WTC11 (cell line): ENCODE results near the gene CELF2. TPM values are rescaled to one million over a fixed set of nuclear protein-coding genes. Genes with fewer than 3 reads are reported as not detected.

Experiments used
- ATAC-seq: fragments of 200-7000 bp; cut with Tn5 transposase; 2 replicates; pipeline ENCODE4 v1.10.0; 2021; ENCODE audit warnings: mild to moderate bottlenecking, moderate library complexity
- CTCF ChIA-PET: fragments of 300-600 bp; sonication (Branson Sonifier 250); formaldehyde crosslinking; loops from one replicate; lab custom pipeline; 2021; ENCODE audit warnings: antibody characterized with exemption; lab: Charles Lee
- POLR2A ChIA-PET: fragments of 350-600 bp; sonication (Branson Sonifier 250); formaldehyde crosslinking; loops from one replicate; lab custom pipeline; 2021; ENCODE audit warnings: antibody characterized with exemption; lab: Charles Lee
- DNase-seq: peaks from one replicate; pipeline ENCODE4 v3.0.0; 2021; ENCODE audit warnings: low spot score
- H3K27ac Mint-ChIP-seq: 2 replicates; pipeline ENCODE4 v1.8.0; 2021; ENCODE audit warnings: mixed read lengths
- H3K27me3 Mint-ChIP-seq: 2 replicates; pipeline ENCODE4 v1.8.0; 2021; ENCODE audit warnings: low read depth, mild to moderate bottlenecking, moderate library complexity, mixed read lengths
- H3K36me3 Mint-ChIP-seq: 2 replicates; pipeline ENCODE4 v1.8.0; 2021; ENCODE audit warnings: mixed read lengths
- H3K4me1 Mint-ChIP-seq: 2 replicates; pipeline ENCODE4 v1.8.0; 2022; ENCODE audit warnings: mixed read lengths
- H3K4me3 Mint-ChIP-seq: 2 replicates; pipeline ENCODE4 v1.8.0; 2021; ENCODE audit warnings: mild to moderate bottlenecking, moderate library complexity, mixed read lengths
- H3K9me3 Mint-ChIP-seq: 2 replicates; pipeline ENCODE4 v1.8.0; 2021; ENCODE audit warnings: mixed read lengths
- GTF2I ChIP-seq: fragments of 250-450 bp; sonication (Bioruptor Pico); conservative IDR thresholded peaks from 2 replicates; pipeline ENCODE4 v1.4.0; 2021; ENCODE audit warnings: mild to moderate bottlenecking
- KAT7 ChIP-seq: sonication (generic); formaldehyde crosslinking; IDR thresholded peaks from 2 replicates; pipeline ENCODE4 v1.8.1; 2023; ENCODE audit warnings: missing genetic modification reagents, mild to moderate bottlenecking, borderline replicate concordance
- RELA ChIP-seq: sonication (generic); formaldehyde crosslinking; IDR thresholded peaks from 2 replicates; pipeline ENCODE4 v1.8.1; 2022; ENCODE audit warnings: missing genetic modification reagents, mild to moderate bottlenecking, borderline replicate concordance
- ZNF138 ChIP-seq: sonication (generic); formaldehyde crosslinking; conservative IDR thresholded peaks from 2 replicates; pipeline ENCODE4 v1.8.1; 2022; ENCODE audit warnings: mild to moderate bottlenecking, moderate library complexity, missing genetic modification reagents
- ZNF671 ChIP-seq: fragments of 250-450 bp; sonication (Bioruptor Pico); IDR thresholded peaks from 2 replicates; pipeline ENCODE4 v1.8.0; 2021; ENCODE audit warnings: mild to moderate bottlenecking
- total RNA-seq: library from RNA; stranded (reverse); gene quantifications from 3 replicates; pipeline ENCODE4 v1.2.3, GENCODE V29; 2021
- TF ChIP-seq, protein P1 (sequence below): sonication (generic); formaldehyde crosslinking; IDR thresholded peaks from 2 replicates; pipeline ENCODE4 v1.8.1; 2023; ENCODE audit warnings: mild to moderate bottlenecking, missing genetic modification reagents
- TF ChIP-seq, protein P2 (sequence below): sonication (generic); formaldehyde crosslinking; conservative IDR thresholded peaks from 2 replicates; pipeline ENCODE4 v1.8.1; 2022; ENCODE audit warnings: mild to moderate bottlenecking, missing genetic modification reagents
- TF ChIP-seq, protein P3 (sequence below): sonication (generic); formaldehyde crosslinking; IDR thresholded peaks from 2 replicates; pipeline ENCODE4 v1.8.1; 2023; ENCODE audit warnings: mild to moderate bottlenecking, missing genetic modification reagents
- TF ChIP-seq, protein P4 (sequence below): fragments of 250-450 bp; sonication (Bioruptor Pico); IDR thresholded peaks from 2 replicates; pipeline ENCODE4 v1.9.0; 2021; ENCODE audit warnings: moderate library complexity, mild to moderate bottlenecking, inconsistent platforms, borderline replicate concordance
- TF ChIP-seq, protein P5 (sequence below): sonication (generic); formaldehyde crosslinking; IDR thresholded peaks from 2 replicates; pipeline ENCODE4 v1.8.0; 2022; ENCODE audit warnings: missing genetic modification reagents
- TF ChIP-seq, protein P6 (sequence below): sonication (generic); formaldehyde crosslinking; conservative IDR thresholded peaks from 2 replicates; pipeline ENCODE4 v1.8.1; 2023; ENCODE audit warnings: mild to moderate bottlenecking, low read depth, missing genetic modification reagents, moderate library complexity

Gene CELF2
- total RNA-seq, 1 experiment from 2014 or later = 24.6 TPM

DNA sequence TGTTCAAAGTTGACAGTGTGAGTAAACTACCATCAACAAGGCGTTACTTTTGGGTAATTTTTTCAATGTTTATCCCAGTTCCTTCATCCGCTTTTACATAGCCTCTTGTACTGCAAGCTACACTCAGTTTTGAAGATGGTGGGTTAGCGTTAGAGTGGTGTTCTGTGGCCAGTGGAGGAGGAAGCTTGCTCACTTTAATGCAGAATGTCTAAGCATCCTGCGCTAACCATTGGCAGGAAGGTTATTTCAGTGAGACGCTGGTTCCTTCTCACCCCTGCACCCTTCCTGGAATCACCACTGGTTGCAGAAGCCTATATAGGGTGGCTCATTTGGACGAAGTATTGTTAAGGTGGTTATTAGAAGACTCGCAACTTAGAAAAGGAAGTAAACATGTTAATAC is 159.1 kb downstream of the CELF2 start:
- CTCF ChIA-PET = no interaction called here
- POLR2A ChIA-PET = no interaction called here

DNA sequence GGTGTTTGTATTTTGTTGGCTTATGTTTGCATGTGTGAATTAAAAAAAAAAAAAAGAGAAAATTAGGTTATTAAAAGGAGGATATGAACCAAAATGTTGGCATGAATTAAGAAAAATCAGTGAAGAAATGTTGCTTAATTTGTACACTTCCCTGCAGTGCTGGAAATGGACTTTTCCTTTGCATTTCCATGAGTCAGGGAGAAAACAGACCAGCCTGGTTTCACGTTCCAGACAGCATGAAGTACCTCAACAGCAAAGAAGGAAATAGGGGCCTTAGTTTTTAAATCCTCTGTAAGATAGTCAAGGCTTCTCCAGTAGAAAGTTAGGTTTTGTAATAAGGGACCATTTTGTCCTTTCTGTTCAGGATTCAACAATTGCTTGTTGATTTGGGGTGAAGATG is 159.7 kb downstream of the CELF2 start:
- peaks cover 13% of the 10 kb centered on the region for H3K4me1 Mint-ChIP-seq
- no peaks in the 10 kb centered on the region for H3K27me3 Mint-ChIP-seq
- no peak for ATAC-seq
- TF ChIP-seq ZNF138 (CRISPR knock-in tag) = no peak
- TF ChIP-seq, protein P1, sequence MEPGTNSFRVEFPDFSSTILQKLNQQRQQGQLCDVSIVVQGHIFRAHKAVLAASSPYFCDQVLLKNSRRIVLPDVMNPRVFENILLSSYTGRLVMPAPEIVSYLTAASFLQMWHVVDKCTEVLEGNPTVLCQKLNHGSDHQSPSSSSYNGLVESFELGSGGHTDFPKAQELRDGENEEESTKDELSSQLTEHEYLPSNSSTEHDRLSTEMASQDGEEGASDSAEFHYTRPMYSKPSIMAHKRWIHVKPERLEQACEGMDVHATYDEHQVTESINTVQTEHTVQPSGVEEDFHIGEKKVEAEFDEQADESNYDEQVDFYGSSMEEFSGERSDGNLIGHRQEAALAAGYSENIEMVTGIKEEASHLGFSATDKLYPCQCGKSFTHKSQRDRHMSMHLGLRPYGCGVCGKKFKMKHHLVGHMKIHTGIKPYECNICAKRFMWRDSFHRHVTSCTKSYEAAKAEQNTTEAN = no peak
- no peak for TF ChIP-seq RELA
- TF ChIP-seq, protein P2, sequence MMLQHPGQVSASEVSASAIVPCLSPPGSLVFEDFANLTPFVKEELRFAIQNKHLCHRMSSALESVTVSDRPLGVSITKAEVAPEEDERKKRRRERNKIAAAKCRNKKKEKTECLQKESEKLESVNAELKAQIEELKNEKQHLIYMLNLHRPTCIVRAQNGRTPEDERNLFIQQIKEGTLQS = no peak
- TF ChIP-seq, protein P3, sequence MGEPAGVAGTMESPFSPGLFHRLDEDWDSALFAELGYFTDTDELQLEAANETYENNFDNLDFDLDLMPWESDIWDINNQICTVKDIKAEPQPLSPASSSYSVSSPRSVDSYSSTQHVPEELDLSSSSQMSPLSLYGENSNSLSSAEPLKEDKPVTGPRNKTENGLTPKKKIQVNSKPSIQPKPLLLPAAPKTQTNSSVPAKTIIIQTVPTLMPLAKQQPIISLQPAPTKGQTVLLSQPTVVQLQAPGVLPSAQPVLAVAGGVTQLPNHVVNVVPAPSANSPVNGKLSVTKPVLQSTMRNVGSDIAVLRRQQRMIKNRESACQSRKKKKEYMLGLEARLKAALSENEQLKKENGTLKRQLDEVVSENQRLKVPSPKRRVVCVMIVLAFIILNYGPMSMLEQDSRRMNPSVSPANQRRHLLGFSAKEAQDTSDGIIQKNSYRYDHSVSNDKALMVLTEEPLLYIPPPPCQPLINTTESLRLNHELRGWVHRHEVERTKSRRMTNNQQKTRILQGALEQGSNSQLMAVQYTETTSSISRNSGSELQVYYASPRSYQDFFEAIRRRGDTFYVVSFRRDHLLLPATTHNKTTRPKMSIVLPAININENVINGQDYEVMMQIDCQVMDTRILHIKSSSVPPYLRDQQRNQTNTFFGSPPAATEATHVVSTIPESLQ (CRISPR knock-in tag) = no peak
- TF ChIP-seq, all 79 proteins: peak for 0
- ChIA-PET CTCF (no interaction called here), POLR2A (no interaction called here)
- no peaks in the 10 kb centered on the region for H3K36me3 Mint-ChIP-seq
- H3K27ac Mint-ChIP-seq = no peak overlapping the region
- no peaks in the 10 kb centered on the region for H3K9me3 Mint-ChIP-seq
- H3K4me3 Mint-ChIP-seq = no peak overlapping the region
- no peak for DNase-seq

More for the DNA sequence above, 159.1 kb downstream of the CELF2 start:
- no peak overlapping the region for H3K27ac Mint-ChIP-seq
- H3K36me3 Mint-ChIP-seq = no peaks in the 10 kb centered on the region
- TF ChIP-seq, protein P4, sequence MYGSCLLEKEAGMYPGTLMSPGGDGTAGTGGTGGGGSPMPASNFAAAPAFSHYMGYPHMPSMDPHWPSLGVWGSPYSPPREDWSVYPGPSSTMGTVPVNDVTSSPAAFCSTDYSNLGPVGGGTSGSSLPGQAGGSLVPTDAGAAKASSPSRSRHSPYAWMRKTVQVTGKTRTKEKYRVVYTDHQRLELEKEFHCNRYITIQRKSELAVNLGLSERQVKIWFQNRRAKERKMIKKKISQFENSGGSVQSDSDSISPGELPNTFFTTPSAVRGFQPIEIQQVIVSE (CRISPR knock-in tag) = no peak
- TF ChIP-seq KAT7 (CRISPR knock-in tag) = no peak
- no peak for TF ChIP-seq ZNF671 (CRISPR knock-in tag)
- H3K4me3 Mint-ChIP-seq = no peak overlapping the region
- H3K9me3 Mint-ChIP-seq = no peaks in the 10 kb centered on the region
- no peak for ATAC-seq
- H3K4me1 Mint-ChIP-seq = peaks cover 9% of the 10 kb centered on the region; the same call in 1 of the 2 replicates
- DNase-seq = no peak
- no peaks in the 10 kb centered on the region for H3K27me3 Mint-ChIP-seq

DNA sequence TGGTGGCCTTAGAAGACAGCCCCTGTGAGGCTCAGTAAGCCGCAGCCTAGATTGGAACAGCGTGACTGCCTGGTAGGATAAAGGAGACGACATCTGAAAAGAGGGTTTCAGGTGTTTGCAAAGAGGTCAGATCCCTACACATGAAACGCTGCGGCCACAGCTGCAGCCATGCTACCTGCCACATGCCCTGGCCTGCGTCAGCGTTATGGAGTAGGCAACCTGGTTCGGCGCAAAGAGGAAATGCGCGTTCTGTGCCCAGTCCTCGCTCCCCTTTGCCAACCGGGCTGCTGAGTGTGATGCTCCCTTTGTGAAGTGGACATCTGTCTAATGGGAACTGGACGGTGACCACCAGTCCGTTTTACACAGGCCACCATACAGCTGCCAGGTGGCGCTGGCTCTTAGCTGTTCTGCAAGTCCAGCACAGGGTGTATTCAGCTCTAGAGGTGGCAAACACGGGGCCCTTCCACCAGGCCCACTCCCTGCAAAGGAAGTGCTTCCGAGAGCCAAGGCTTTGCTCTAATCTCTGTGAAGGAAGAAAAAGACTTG is 160.3 kb downstream of the CELF2 start:
- ATAC-seq (0 out of 2 replicates have a peak, but pooled peaks have one; percentile 18), DNase-seq (no peak)
- no peaks in the 10 kb centered on the region for H3K27me3 Mint-ChIP-seq
- peaks cover 19% of the 10 kb centered on the region for H3K4me1 Mint-ChIP-seq
- H3K4me3 Mint-ChIP-seq = no peak overlapping the region
- TF ChIP-seq GTF2I (CRISPR knock-in tag) = no peak
- TF ChIP-seq, protein P5, sequence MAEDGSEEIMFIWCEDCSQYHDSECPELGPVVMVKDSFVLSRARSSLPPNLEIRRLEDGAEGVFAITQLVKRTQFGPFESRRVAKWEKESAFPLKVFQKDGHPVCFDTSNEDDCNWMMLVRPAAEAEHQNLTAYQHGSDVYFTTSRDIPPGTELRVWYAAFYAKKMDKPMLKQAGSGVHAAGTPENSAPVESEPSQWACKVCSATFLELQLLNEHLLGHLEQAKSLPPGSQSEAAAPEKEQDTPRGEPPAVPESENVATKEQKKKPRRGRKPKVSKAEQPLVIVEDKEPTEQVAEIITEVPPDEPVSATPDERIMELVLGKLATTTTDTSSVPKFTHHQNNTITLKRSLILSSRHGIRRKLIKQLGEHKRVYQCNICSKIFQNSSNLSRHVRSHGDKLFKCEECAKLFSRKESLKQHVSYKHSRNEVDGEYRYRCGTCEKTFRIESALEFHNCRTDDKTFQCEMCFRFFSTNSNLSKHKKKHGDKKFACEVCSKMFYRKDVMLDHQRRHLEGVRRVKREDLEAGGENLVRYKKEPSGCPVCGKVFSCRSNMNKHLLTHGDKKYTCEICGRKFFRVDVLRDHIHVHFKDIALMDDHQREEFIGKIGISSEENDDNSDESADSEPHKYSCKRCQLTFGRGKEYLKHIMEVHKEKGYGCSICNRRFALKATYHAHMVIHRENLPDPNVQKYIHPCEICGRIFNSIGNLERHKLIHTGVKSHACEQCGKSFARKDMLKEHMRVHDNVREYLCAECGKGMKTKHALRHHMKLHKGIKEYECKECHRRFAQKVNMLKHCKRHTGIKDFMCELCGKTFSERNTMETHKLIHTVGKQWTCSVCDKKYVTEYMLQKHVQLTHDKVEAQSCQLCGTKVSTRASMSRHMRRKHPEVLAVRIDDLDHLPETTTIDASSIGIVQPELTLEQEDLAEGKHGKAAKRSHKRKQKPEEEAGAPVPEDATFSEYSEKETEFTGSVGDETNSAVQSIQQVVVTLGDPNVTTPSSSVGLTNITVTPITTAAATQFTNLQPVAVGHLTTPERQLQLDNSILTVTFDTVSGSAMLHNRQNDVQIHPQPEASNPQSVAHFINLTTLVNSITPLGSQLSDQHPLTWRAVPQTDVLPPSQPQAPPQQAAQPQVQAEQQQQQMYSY (CRISPR knock-in tag) = no peak
- TF ChIP-seq, protein P6, sequence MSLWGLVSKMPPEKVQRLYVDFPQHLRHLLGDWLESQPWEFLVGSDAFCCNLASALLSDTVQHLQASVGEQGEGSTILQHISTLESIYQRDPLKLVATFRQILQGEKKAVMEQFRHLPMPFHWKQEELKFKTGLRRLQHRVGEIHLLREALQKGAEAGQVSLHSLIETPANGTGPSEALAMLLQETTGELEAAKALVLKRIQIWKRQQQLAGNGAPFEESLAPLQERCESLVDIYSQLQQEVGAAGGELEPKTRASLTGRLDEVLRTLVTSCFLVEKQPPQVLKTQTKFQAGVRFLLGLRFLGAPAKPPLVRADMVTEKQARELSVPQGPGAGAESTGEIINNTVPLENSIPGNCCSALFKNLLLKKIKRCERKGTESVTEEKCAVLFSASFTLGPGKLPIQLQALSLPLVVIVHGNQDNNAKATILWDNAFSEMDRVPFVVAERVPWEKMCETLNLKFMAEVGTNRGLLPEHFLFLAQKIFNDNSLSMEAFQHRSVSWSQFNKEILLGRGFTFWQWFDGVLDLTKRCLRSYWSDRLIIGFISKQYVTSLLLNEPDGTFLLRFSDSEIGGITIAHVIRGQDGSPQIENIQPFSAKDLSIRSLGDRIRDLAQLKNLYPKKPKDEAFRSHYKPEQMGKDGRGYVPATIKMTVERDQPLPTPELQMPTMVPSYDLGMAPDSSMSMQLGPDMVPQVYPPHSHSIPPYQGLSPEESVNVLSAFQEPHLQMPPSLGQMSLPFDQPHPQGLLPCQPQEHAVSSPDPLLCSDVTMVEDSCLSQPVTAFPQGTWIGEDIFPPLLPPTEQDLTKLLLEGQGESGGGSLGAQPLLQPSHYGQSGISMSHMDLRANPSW (CRISPR knock-in tag) = no peak
- ChIA-PET POLR2A (no interaction called here), CTCF (no interaction called here)
- no peaks in the 10 kb centered on the region for H3K9me3 Mint-ChIP-seq
- no peak overlapping the region for H3K27ac Mint-ChIP-seq
- no peaks in the 10 kb centered on the region for H3K36me3 Mint-ChIP-seq
